Measurements from ENCODE around the gene ZKSCAN8. TPM values are rescaled to one million over a fixed set of nuclear protein-coding genes. Genes with fewer than 3 reads are reported as not detected.
"Not testable (repeated sequence)": the region's sequence is repeated elsewhere in the genome, so short reads cannot be mapped to it uniquely, and the experiment has no call there.

The ZKSCAN8 gene
- total RNA-seq, 1 experiment from 2014 or later = 12.0 TPM

DNA sequence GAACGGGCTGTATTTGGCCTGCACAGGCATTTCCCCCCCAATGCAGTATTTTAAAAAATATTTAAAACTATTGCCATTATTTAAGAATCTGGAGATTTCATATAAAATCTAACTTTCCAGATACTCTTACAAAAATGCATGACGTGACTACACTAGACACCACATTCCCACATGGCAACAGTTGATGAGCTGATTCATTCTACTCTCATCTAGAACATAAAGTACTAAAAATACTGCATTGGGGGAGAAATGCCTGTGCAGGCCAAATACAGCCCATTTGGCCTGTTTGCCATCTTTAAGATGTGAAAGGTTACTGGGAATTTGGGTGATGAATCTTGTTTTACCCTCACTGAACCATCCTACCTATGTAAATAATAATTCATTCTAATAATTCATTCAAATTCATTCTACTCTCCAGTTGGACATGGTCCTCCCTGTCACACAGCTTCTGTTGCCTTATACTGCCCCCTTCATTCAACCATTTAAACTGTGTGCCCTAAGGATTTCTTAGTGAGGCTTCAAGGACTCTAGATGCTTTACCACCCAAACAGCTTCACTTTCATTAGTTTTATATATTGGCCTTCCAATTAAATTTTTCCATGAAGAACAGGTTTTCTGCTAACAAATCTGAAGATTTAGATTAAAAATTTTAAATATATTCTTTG is 24.2 kb upstream of the ZKSCAN8 start:
- Histone ChIP-seq H3K9ac (ENCODE audit: low read length) (no peak overlapping the region), H3K9me2 (replicated peaks; ENCODE audit: low read length) (no peaks in the 10 kb centered on the region), H3K9me3 (ENCODE audit: low read length) (no peaks in the 10 kb centered on the region), H3F3A (ENCODE audit: low read length, unreplicated experiment) (no peaks in the 10 kb centered on the region), H3K27ac (ENCODE audit: low read length) (no peak overlapping the region), H3K27me3 (ENCODE audit: low read length) (no peaks in the 10 kb centered on the region), H3K79me2 (ENCODE audit: low read length) (no peaks in the 10 kb centered on the region), H3K36me3 (ENCODE audit: low read depth, low read length) (peaks cover 14% of the 10 kb centered on the region; the same call in 1 of the 2 replicates), H3K4me3 (ENCODE audit: low read length) (no peak overlapping the region), H2AFZ (ENCODE audit: low read length) (no peak overlapping the region), H4K20me1 (ENCODE audit: low read length) (no peaks in the 10 kb centered on the region), H3K4me2 (ENCODE audit: low read length) (no peak overlapping the region), H3K4me1 (ENCODE audit: insufficient read depth, low read length) (no peaks in the 10 kb centered on the region)
- ATAC-seq (no peak), DNase-seq (peak; percentile 11)
- TF ChIP-seq, protein P1, sequence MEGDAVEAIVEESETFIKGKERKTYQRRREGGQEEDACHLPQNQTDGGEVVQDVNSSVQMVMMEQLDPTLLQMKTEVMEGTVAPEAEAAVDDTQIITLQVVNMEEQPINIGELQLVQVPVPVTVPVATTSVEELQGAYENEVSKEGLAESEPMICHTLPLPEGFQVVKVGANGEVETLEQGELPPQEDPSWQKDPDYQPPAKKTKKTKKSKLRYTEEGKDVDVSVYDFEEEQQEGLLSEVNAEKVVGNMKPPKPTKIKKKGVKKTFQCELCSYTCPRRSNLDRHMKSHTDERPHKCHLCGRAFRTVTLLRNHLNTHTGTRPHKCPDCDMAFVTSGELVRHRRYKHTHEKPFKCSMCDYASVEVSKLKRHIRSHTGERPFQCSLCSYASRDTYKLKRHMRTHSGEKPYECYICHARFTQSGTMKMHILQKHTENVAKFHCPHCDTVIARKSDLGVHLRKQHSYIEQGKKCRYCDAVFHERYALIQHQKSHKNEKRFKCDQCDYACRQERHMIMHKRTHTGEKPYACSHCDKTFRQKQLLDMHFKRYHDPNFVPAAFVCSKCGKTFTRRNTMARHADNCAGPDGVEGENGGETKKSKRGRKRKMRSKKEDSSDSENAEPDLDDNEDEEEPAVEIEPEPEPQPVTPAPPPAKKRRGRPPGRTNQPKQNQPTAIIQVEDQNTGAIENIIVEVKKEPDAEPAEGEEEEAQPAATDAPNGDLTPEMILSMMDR (conservative IDR thresholded peaks at IDR 0.05; ENCODE audit: low read depth, low read length) = peak; percentile 29; the same call in 1 of the 2 replicates
- no peak for TF ChIP-seq EZH2phosphoT487 (IDR thresholded peaks at IDR 0.05; ENCODE audit: borderline replicate concordance, low read length)
- ChIA-PET POLR2A (ENCODE audit: unreplicated experiment) (no interaction called here), CTCF (no interaction called here)
- BruUV-seq (replicated peaks) = no TSS peak
- intact Hi-C loops (cut with micrococcal nuclease) = no loop called here

DNA sequence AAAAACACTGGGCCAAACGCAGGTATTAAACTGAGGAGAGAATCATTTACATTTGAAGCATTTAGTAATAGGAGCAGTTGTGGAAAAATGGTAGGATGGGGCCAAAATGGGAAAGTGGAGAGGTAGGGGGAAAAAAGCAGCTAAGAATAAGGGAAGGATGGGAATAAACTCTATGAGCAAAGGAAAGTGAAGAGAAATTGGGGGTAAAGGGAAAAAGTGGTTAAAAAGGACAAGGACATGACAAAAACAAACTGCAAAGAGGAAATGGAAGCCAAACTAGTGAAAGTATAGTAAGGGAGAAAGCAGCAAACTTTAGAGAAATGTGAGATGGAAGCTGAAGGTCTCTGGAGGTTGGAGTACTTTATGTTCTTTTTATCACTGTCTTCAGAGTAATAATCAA is 23.5 kb upstream of the ZKSCAN8 start:
- Histone ChIP-seq H3K36me3 (ENCODE audit: low read depth, low read length) (peaks cover 14% of the 10 kb centered on the region; the same call in 1 of the 2 replicates), H3K9me3 (ENCODE audit: low read length) (no peaks in the 10 kb centered on the region), H4K20me1 (ENCODE audit: low read length) (no peaks in the 10 kb centered on the region), H3K4me1 (ENCODE audit: insufficient read depth, low read length) (no peaks in the 10 kb centered on the region), H3K9ac (ENCODE audit: low read length) (no peak overlapping the region), H3K4me2 (ENCODE audit: low read length) (no peak overlapping the region), H3K79me2 (ENCODE audit: low read length) (no peaks in the 10 kb centered on the region), H3F3A (ENCODE audit: low read length, unreplicated experiment) (no peaks in the 10 kb centered on the region), H3K4me3 (ENCODE audit: low read length) (no peak overlapping the region), H3K27me3 (ENCODE audit: low read length) (no peaks in the 10 kb centered on the region), H3K27ac (ENCODE audit: low read length) (no peak overlapping the region), H3K9me2 (replicated peaks; ENCODE audit: low read length) (no peaks in the 10 kb centered on the region), H2AFZ (ENCODE audit: low read length) (no peak overlapping the region)
- DNase-seq (no peak), ATAC-seq (no peak)
- intact Hi-C loops (cut with micrococcal nuclease) = no loop called here
- no TSS peak for BruUV-seq (replicated peaks)
- POLR2A ChIA-PET (ENCODE audit: unreplicated experiment) = no interaction called here
- no peak for TF ChIP-seq EZH2 (IDR thresholded peaks at IDR 0.05; ENCODE audit: low read length, unreplicated experiment)
- no peak for TF ChIP-seq EZH2phosphoT487 (IDR thresholded peaks at IDR 0.05; ENCODE audit: borderline replicate concordance, low read length)
- TF ChIP-seq, protein P1 (conservative IDR thresholded peaks at IDR 0.05; ENCODE audit: low read depth, low read length) = no peak
- CTCF ChIA-PET = no interaction called here

DNA sequence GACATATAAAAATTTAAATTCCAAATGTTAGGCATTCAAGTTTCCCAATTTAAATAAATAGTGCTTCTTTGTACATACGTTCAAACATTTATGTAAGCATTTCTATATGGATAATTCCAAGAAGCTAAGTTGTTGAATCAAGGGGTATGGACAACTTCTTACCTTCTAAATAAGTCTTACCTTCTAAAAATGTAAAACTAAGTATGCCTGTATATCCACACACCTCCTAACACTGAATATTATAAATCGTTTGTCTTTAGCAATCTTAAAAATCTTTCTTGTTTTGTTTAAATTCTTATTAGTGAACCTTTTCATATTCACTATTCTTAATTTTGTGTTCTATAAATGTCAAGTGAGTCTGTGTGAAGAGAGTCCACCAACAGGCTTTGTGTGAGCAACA is 19.8 kb upstream of the ZKSCAN8 start:
- no peaks in the 10 kb centered on the region; the same call in 1 of the 2 replicates for H3K36me3 ChIP-seq (ENCODE audit: low read depth, low read length)
- H3K9me3 ChIP-seq (ENCODE audit: low read length) = no peaks in the 10 kb centered on the region
- ChIA-PET CTCF (no interaction called here), POLR2A (ENCODE audit: unreplicated experiment) (no interaction called here)
- H4K20me1 ChIP-seq (ENCODE audit: low read length) = no peaks in the 10 kb centered on the region
- DNase-seq = no peak
- H3K27me3 ChIP-seq (ENCODE audit: low read length) = no peaks in the 10 kb centered on the region
- H3K4me3 ChIP-seq (ENCODE audit: low read length) = no peak overlapping the region
- no peaks in the 10 kb centered on the region for H3F3A ChIP-seq (ENCODE audit: low read length, unreplicated experiment)
- H3K79me2 ChIP-seq (ENCODE audit: low read length) = peaks cover 22% of the 10 kb centered on the region
- TF ChIP-seq, protein P1 (conservative IDR thresholded peaks at IDR 0.05; ENCODE audit: low read depth, low read length) = no peak
- TF ChIP-seq EZH2phosphoT487 (IDR thresholded peaks at IDR 0.05; ENCODE audit: borderline replicate concordance, low read length) (no peak), EZH2 (IDR thresholded peaks at IDR 0.05; ENCODE audit: low read length, unreplicated experiment) (no peak)
- no TSS peak for BruUV-seq (replicated peaks)
- H3K4me1 ChIP-seq (ENCODE audit: insufficient read depth, low read length) = peaks cover 9% of the 10 kb centered on the region; the same call in 1 of the 2 replicates
- H3K4me2 ChIP-seq (ENCODE audit: low read length) = no peak overlapping the region
- no peak overlapping the region for H3K27ac ChIP-seq (ENCODE audit: low read length)
- no peaks in the 10 kb centered on the region for H3K9me2 ChIP-seq (replicated peaks; ENCODE audit: low read length)
- no peak for ATAC-seq
- intact Hi-C loops (cut with micrococcal nuclease) = no loop called here
- no peak overlapping the region for H3K9ac ChIP-seq (ENCODE audit: low read length)
- H2AFZ ChIP-seq (ENCODE audit: low read length) = no peak overlapping the region

DNA sequence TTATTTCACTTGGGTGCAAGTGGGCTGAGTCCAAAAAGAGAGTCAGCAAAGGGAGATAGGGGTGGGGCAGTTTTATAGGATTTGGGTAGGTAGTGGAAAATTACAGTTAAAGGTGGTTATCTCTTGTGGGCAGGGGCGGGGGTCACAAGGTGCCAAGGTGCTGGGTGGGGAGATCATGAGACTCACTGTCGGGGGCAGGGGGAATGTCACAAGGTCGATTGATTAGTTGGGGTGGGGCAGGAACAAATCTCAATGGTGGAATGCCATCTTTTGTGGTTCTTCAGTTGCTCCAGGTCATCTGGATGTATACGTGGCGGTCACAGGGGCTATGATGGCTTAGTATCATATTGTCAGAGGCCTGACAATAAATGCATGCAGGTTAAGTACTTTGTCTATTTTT is 19.4 kb upstream of the ZKSCAN8 start:
- H3K36me3 ChIP-seq (ENCODE audit: low read depth, low read length); H3K9me3 ChIP-seq (ENCODE audit: low read length); intact Hi-C loops (cut with micrococcal nuclease); DNase-seq; H3K9me2 ChIP-seq (replicated peaks; ENCODE audit: low read length); H3K4me1 ChIP-seq (ENCODE audit: insufficient read depth, low read length); H4K20me1 ChIP-seq (ENCODE audit: low read length); H3K27me3 ChIP-seq (ENCODE audit: low read length); H3K27ac ChIP-seq (ENCODE audit: low read length); POLR2A ChIA-PET (ENCODE audit: unreplicated experiment); CTCF ChIA-PET; H2AFZ ChIP-seq (ENCODE audit: low read length); H3K4me2 ChIP-seq (ENCODE audit: low read length); H3K9ac ChIP-seq (ENCODE audit: low read length); H3F3A ChIP-seq (ENCODE audit: low read length, unreplicated experiment); ATAC-seq; H3K4me3 ChIP-seq (ENCODE audit: low read length): not testable (repeated sequence)
- H3K79me2 ChIP-seq (ENCODE audit: low read length) = peaks cover 24% of the 10 kb centered on the region
- TSS peak; percentile 10 for BruUV-seq (replicated peaks)

Measured in PC-3 (cell line).